H1 (cell line): ENCODE results near the gene FMO4. TPM values are rescaled to one million over a fixed set of nuclear protein-coding genes. Genes with fewer than 3 reads are reported as not detected.

Experiments
- CTCF ChIA-PET: fragments of 300-600 bp; sonication (Branson Sonifier 250); formaldehyde crosslinking; loops from one replicate; lab custom pipeline; 2021; ENCODE audit not compliant: partially characterized antibody; lab: Charles Lee
- POLR2A ChIA-PET: fragments of 300-600 bp; sonication (Branson Sonifier 250); formaldehyde crosslinking; loops from one replicate; lab custom pipeline; 2021; ENCODE audit warnings: inconsistent platforms; ENCODE audit not compliant: partially characterized antibody; lab: Charles Lee
- DNase-seq, 2 experiments: peaks; one replicate each; pipeline versions ENCODE4 v3.0.0 to v3.0.0-alpha.2; 2010 to 2022; ENCODE audit warnings: low spot score in 2 of 2, low read depth in 1 of 2, mixed read lengths in 1 of 2
- FAIRE-seq: peaks from 2 replicates; lab custom pipeline; 2011; peaks lifted over from hg19 to GRCh38; lab: Jason Lieb, UNC
- H2AFZ ChIP-seq: 2 replicates; pipeline ENCODE4 v1.8.1; 2012; ENCODE audit warnings: low read length, inconsistent platforms
- H2AK5ac ChIP-seq: 2 replicates; pipeline ENCODE4 v1.6.1; 2013; ENCODE audit warnings: low read depth, low read length
- H2BK120ac ChIP-seq: replicated peaks from 2 replicates; pipeline ENCODE3; 2013; ENCODE audit warnings: low read depth, low read length, inconsistent platforms
- H2BK12ac ChIP-seq: 2 replicates; pipeline ENCODE4 v1.6.1; 2013; ENCODE audit warnings: low read depth, low read length
- H2BK15ac ChIP-seq: 2 replicates; pipeline ENCODE4 v1.6.1; 2013; ENCODE audit warnings: low read length
- H2BK20ac ChIP-seq: 2 replicates; pipeline ENCODE4 v1.6.1; 2013; ENCODE audit warnings: low read length
- H2BK5ac ChIP-seq: 2 replicates; pipeline ENCODE4 v1.6.1; 2013; ENCODE audit warnings: low read depth, low read length
- H3K14ac ChIP-seq: 2 replicates; pipeline ENCODE4 v1.6.1; 2013; ENCODE audit warnings: inconsistent platforms; ENCODE audit not compliant: insufficient read length
- H3K18ac ChIP-seq: 2 replicates; pipeline ENCODE4 v1.6.1; 2013; ENCODE audit warnings: low read length; ENCODE audit errors: extremely low read depth
- H3K23ac ChIP-seq: 2 replicates; pipeline ENCODE4 v1.6.1; 2013; ENCODE audit warnings: inconsistent platforms; ENCODE audit not compliant: insufficient read length
- H3K23me2 ChIP-seq: 2 replicates; pipeline ENCODE4 v1.6.1; 2013; ENCODE audit warnings: low read depth, low read length
- H3K27ac ChIP-seq: 2 replicates; pipeline ENCODE4 v1.6.1; 2011; ENCODE audit warnings: low read depth, low read length, inconsistent platforms
- H3K27me3 ChIP-seq, 4 experiments: replicated peaks in 1 of 4; 1 replicate in 1 of 4; 2 replicates in 3 of 4; pipeline versions ENCODE4 v1.6.1 to v1.8.1; 2011 to 2013; ENCODE audit warnings: low read length in 3 of 4, mild to moderate bottlenecking in 3 of 4, inconsistent platforms in 2 of 4, mixed read lengths in 2 of 4, moderate library complexity in 1 of 4; ENCODE audit not compliant: control insufficient read depth in 3 of 4, insufficient read depth in 3 of 4; ENCODE audit errors: extremely low read depth in 1 of 4
- H3K36me3 ChIP-seq, 4 experiments: 2 replicates each; pipeline versions ENCODE4 v1.6.1 to v1.8.1; 2011 to 2013; ENCODE audit warnings: mild to moderate bottlenecking in 4 of 4, low read length in 3 of 4, moderate library complexity in 2 of 4, control low read depth in 1 of 4, inconsistent platforms in 1 of 4; ENCODE audit not compliant: insufficient read depth in 4 of 4, control insufficient read depth in 2 of 4
- H3K4ac ChIP-seq: replicated peaks from 2 replicates; pipeline ENCODE3; 2013; ENCODE audit warnings: low read length, low read depth, mixed read lengths, inconsistent platforms; ENCODE audit not compliant: insufficient read length
- H3K4me1 ChIP-seq, 4 experiments: replicated peaks in 1 of 4; 1 replicate in 1 of 4; 2 replicates in 3 of 4; pipeline versions ENCODE4 v1.6.1 to v1.8.1; 2011 to 2013; ENCODE audit warnings: low read length in 3 of 4, inconsistent platforms in 2 of 4, mixed read lengths in 1 of 4; ENCODE audit not compliant: insufficient read depth in 4 of 4, control insufficient read depth in 3 of 4
- H3K4me2 ChIP-seq, 2 experiments: 2 replicates each; pipeline versions ENCODE4 v1.6.1 to v1.8.1; 2011 to 2013; ENCODE audit warnings: low read depth in 2 of 2, low read length in 2 of 2, control low read depth in 1 of 2, inconsistent platforms in 1 of 2, mild to moderate bottlenecking in 1 of 2; ENCODE audit not compliant: insufficient read depth in 1 of 2
- H3K4me3 ChIP-seq, 4 experiments: fragments of 200-600, 300-600 bp in 1 of 4; sonication (generic), shearing (Covaris generic), sonication (Bioruptor Twin) in 1 of 4; 2 replicates each; pipeline versions ENCODE4 v1.5.1 to v1.8.1; 2011 to 2016; ENCODE audit warnings: low read length in 4 of 4, low read depth in 3 of 4, control low read depth in 2 of 4, inconsistent platforms in 2 of 4, mild to moderate bottlenecking in 2 of 4, mixed read lengths in 1 of 4, moderate library complexity in 1 of 4; ENCODE audit not compliant: insufficient read depth in 2 of 4; ENCODE audit errors: extremely low read depth in 1 of 4
- H3K56ac ChIP-seq: replicated peaks from 2 replicates; pipeline ENCODE3; 2013; ENCODE audit warnings: low read depth, mild to moderate bottlenecking, mixed read lengths, low read length, inconsistent platforms; ENCODE audit not compliant: insufficient read length
- H3K79me1 ChIP-seq: 2 replicates; pipeline ENCODE4 v1.6.1; 2013; ENCODE audit warnings: low read depth, low read length, control low read depth
- H3K79me2 ChIP-seq, 2 experiments: 2 replicates each; pipeline versions ENCODE4 v1.6.1 to v1.8.1; 2012 to 2013; ENCODE audit warnings: low read length in 2 of 2, mild to moderate bottlenecking in 2 of 2, inconsistent platforms in 1 of 2; ENCODE audit not compliant: insufficient read depth in 2 of 2, control insufficient read depth in 1 of 2
- H3K9ac ChIP-seq, 4 experiments: replicated peaks in 1 of 4; 1 replicate in 1 of 4; 2 replicates in 3 of 4; pipeline versions ENCODE4 v1.6.1 to v1.8.1; 2011 to 2013; ENCODE audit warnings: low read depth in 3 of 4, low read length in 3 of 4, control low read depth in 2 of 4, mild to moderate bottlenecking in 2 of 4, moderate library complexity in 2 of 4, inconsistent platforms in 1 of 4; ENCODE audit errors: extremely low read depth in 1 of 4
- H3K9me3 ChIP-seq, 2 experiments: 2 replicates each; pipeline versions ENCODE4 v1.6.1 to v1.8.1; 2012 to 2013; ENCODE audit warnings: mild to moderate bottlenecking in 2 of 2, moderate library complexity in 2 of 2, control low read depth in 1 of 2, inconsistent platforms in 1 of 2, low read depth in 1 of 2, low read length in 1 of 2, mixed read lengths in 1 of 2; ENCODE audit not compliant: insufficient read depth in 2 of 2
- H4K20me1 ChIP-seq, 2 experiments: replicated peaks in 1 of 2; 2 replicates each; pipeline versions ENCODE3 to v1.8.1; 2011 to 2013; ENCODE audit warnings: inconsistent platforms in 2 of 2, low read length in 2 of 2, mild to moderate bottlenecking in 1 of 2; ENCODE audit not compliant: insufficient read depth in 2 of 2, control insufficient read depth in 1 of 2
- H4K5ac ChIP-seq: 2 replicates; pipeline ENCODE4 v1.6.1; 2013; ENCODE audit warnings: low read length, low read depth, mixed read lengths, inconsistent platforms; ENCODE audit not compliant: insufficient read length
- H4K8ac ChIP-seq: 2 replicates; pipeline ENCODE4 v1.8.0; 2013; ENCODE audit warnings: mild to moderate bottlenecking, moderate library complexity, low read length, inconsistent platforms; ENCODE audit not compliant: insufficient read depth; ENCODE audit errors: extremely low read depth
- H4K91ac ChIP-seq: replicated peaks from 2 replicates; pipeline ENCODE3; 2013; ENCODE audit warnings: low read length, mixed read lengths, inconsistent platforms; ENCODE audit not compliant: insufficient read length
- KDM1A ChIP-seq: fragments of 200-600, 300-600 bp; sonication (generic); IDR thresholded peaks from 2 replicates; pipeline ENCODE4 v1.7.1; 2016; ENCODE audit warnings: mild to moderate bottlenecking, low read length, borderline replicate concordance
- MAFK ChIP-seq: IDR thresholded peaks from 2 replicates; pipeline ENCODE4 v1.6.1; 2012; ENCODE audit warnings: low read depth, mild to moderate bottlenecking, improper control_type of control experiment, low read length
- SIX5 ChIP-seq: IDR thresholded peaks from 2 replicates; pipeline ENCODE4 v1.6.1; 2011; ENCODE audit warnings: mild to moderate bottlenecking, low read depth, low read length
- WGBS, 2 experiments: shearing (Covaris generic) in 1 of 2; methylation state at CpG; one replicate each; pipeline versions ENCODE4 v1.1.6 to v1.1.7; 2013 to 2015; ENCODE audit warnings: low lambda C conversion rate in 2 of 2, mixed read lengths in 2 of 2, inconsistent platforms in 1 of 2, low coverage in 1 of 2, missing lambda C conversion rate in 1 of 2; ENCODE audit not compliant: insufficient replicate concordance in 2 of 2, insufficient coverage in 1 of 2, insufficient read length in 1 of 2; ENCODE audit errors: extremely low coverage in 1 of 2, missing lambda C conversion rate in 1 of 2; 5-methylcytosine and 5-hydroxymethylcytosine counted together
- polyA plus RNA-seq, 7 experiments: library from polyadenylated mRNA; depleted of rRNA in 3 of 7; stranded (reverse) in 5 of 7; unstranded in 2 of 7; fragments of >200 nt in 5 of 7; fragments of 200-250 nt in 2 of 7; gene quantifications; 1 replicate in 5 of 7; 2 replicates in 1 of 7; 4 replicates in 1 of 7; pipeline versions ENCODE4 v1.2.1 to v1.2.3, GENCODE V29; 2011 to 2013; ENCODE audit warnings: missing spikeins in 2 of 7, mixed read lengths in 2 of 7
- total RNA-seq: library from RNA; stranded (reverse); fragmentation: NEBNext Ultra II Directional; extraction: Animal tissue kit (Norgen Biotek cat#: 25700); gene quantifications from 2 replicates; pipeline ENCODE4 v1.2.1, GENCODE V29; 2021

Gene FMO4
- total and polyA plus RNA-seq, 2 of the 8 experiments (the other 6 are each of a cell fraction or from before 2014, with no cell fraction given): 1.5 to 2.3 TPM

- ChIA-PET POLR2A (no interaction called here), CTCF (no interaction called here)
- H3K27me3 ChIP-seq: no peaks in the 10 kb centered on the region
- no peak overlapping the region for H2BK5ac ChIP-seq
- no peak overlapping the region for H3K4me3 ChIP-seq
- H3K56ac ChIP-seq: no peak overlapping the region
- no peak overlapping the region for H3K14ac ChIP-seq
- H3K36me3 ChIP-seq: 0 out of 8 replicates have a peak, but pooled peaks cover 0 to 3% (median 0%) of the 10 kb centered on the region in 4 experiments
- no peaks in the 10 kb centered on the region for H4K20me1 ChIP-seq
- H2BK12ac ChIP-seq: no peak overlapping the region
- FAIRE-seq (no peak), DNase-seq (no peak)
- WGBS, 2 experiments: 85% methylated on average over 1 of the region's 1 CpG; no CpG with 5 or more reads in 1 of the 2 experiments
- H3K79me2 ChIP-seq: no peaks in the 10 kb centered on the region
- TF ChIP-seq SIX5: no peak
- TF ChIP-seq KDM1A: no peak
- TF ChIP-seq MAFK: no peak
- H3K9ac ChIP-seq: no peak overlapping the region
- no peaks in the 10 kb centered on the region for H3K23me2 ChIP-seq
- H3K9me3 ChIP-seq: peaks cover 0 to 8% of the 10 kb centered on the region in 2 experiments; a peak in 1 of 4 replicates
- no peak overlapping the region for H4K5ac ChIP-seq
- H2BK20ac ChIP-seq: no peak overlapping the region
- no peak overlapping the region for H3K23ac ChIP-seq
- no peak overlapping the region for H2AFZ ChIP-seq
- no peak overlapping the region for H4K8ac ChIP-seq
- H3K18ac ChIP-seq: no peak overlapping the region
- H4K91ac ChIP-seq: no peak overlapping the region
- H3K79me1 ChIP-seq: no peaks in the 10 kb centered on the region
- no peak overlapping the region for H3K4ac ChIP-seq
- no peak overlapping the region for H2AK5ac ChIP-seq
- no peak overlapping the region for H2BK15ac ChIP-seq
- no peak overlapping the region for H2BK120ac ChIP-seq
- H3K27ac ChIP-seq: no peak overlapping the region
- no peak overlapping the region for H3K4me2 ChIP-seq
- no peaks in the 10 kb centered on the region for H3K4me1 ChIP-seq
Measured at GRCh38 chr1:171379846-171380245, 65.9 kb downstream of the FMO4 start.
